Measurements from ENCODE around the gene RIMBP2.

Gene RIMBP2

GRCh38 chr12:130661059-130661458 lies 55.0 kb downstream of the RIMBP2 start:
- TF ChIP-seq CTCF (conservative IDR thresholded peaks at IDR 0.05), result no peak

GRCh38 chr12:130658145-130658911 lies 57.8 kb downstream of the RIMBP2 start:
- TF ChIP-seq CTCF (conservative IDR thresholded peaks at IDR 0.05), result no peak
- peak overlapping the region; percentile 67 for H3K27ac ChIP-seq

More at GRCh38 chr12:130661059-130661458, 55.0 kb downstream of the RIMBP2 start:
- no peak overlapping the region for H3K27ac ChIP-seq

- H3K27ac ChIP-seq, result no peak overlapping the region; the same call in 1 of the 2 replicates
- no peak for TF ChIP-seq CTCF (conservative IDR thresholded peaks at IDR 0.05)
These were observed 59.7 kb downstream of the RIMBP2 start for GRCh38 chr12:130656411-130656810.

GRCh38 chr12:130655881-130656280 lies 60.2 kb downstream of the RIMBP2 start:
- no peak overlapping the region for H3K27ac ChIP-seq
- TF ChIP-seq CTCF (conservative IDR thresholded peaks at IDR 0.05), result no peak

- no peak for TF ChIP-seq CTCF (conservative IDR thresholded peaks at IDR 0.05)
- H3K27ac ChIP-seq, result no peak overlapping the region
These were observed 61.1 kb downstream of the RIMBP2 start for GRCh38 chr12:130655010-130655409.

GRCh38 chr12:130651188-130651959 lies 64.7 kb downstream of the RIMBP2 start:
- no peak overlapping the region for H3K27ac ChIP-seq
- no peak for TF ChIP-seq CTCF (conservative IDR thresholded peaks at IDR 0.05)

- H3K27ac ChIP-seq, result no peak overlapping the region
- TF ChIP-seq CTCF (conservative IDR thresholded peaks at IDR 0.05), result no peak
These were observed 66.0 kb downstream of the RIMBP2 start for GRCh38 chr12:130650131-130650530.

All from VCaP (cell line).